Lower leg skin (tissue), 4 donors: Measurements from ENCODE around the gene CWH43. TPM values are rescaled to one million over a fixed set of nuclear protein-coding genes. Genes with fewer than 3 reads are reported as not detected.

Experiments used
- DNase-seq, 2 donors: peaks; one replicate each; pipeline ENCODE4 v3.0.0-alpha.2; 2019; ENCODE audit warnings: low spot score in 2 of 2
- H3K4me3 ChIP-seq: fragments of 200-600 bp; sonication (generic); 2 replicates; pipeline ENCODE4 v1.5.1; 2017; ENCODE audit warnings: mild to moderate bottlenecking, low read depth; ENCODE audit not compliant: poor library complexity, severe bottlenecking
- POLR2A ChIP-seq, 2 donors: fragments of 450-650 bp; IDR thresholded peaks; one replicate each; pipeline ENCODE4 v1.6.1; 2016 to 2017; ENCODE audit warnings: antibody characterized with exemption in 2 of 2, mild to moderate bottlenecking in 1 of 2, moderate library complexity in 1 of 2
- WGBS, 2 donors: methylation state at CpG; one replicate each; pipeline ENCODE4 v1.1.5; 2018; 5-methylcytosine and 5-hydroxymethylcytosine counted together
- intact Hi-C: fragments of 100-400 bp; cut with DNase I; formaldehyde crosslinking; loops from one replicate; pipeline ENCODE4 v1.15.0; 2023; ENCODE audit warnings: low total_unique reads
- total RNA-seq, 4 donors: library from RNA; depleted of rRNA; stranded (reverse); fragments of >200 nt; gene quantifications; one replicate each; pipeline ENCODE4 v1.1.0, GENCODE V29; 2016
- TF ChIP-seq, protein P1 (sequence below), 3 donors: fragments of 450-650 bp; IDR thresholded peaks; one replicate each; pipeline ENCODE4 v1.5.1; 2016; ENCODE audit warnings: antibody characterized with exemption in 3 of 3, mild to moderate bottlenecking in 3 of 3, moderate library complexity in 2 of 3

Gene CWH43
- total RNA-seq, 4 donors from 2014 or later = 37.0 to 60.3 (median 47.6) TPM

DNA sequence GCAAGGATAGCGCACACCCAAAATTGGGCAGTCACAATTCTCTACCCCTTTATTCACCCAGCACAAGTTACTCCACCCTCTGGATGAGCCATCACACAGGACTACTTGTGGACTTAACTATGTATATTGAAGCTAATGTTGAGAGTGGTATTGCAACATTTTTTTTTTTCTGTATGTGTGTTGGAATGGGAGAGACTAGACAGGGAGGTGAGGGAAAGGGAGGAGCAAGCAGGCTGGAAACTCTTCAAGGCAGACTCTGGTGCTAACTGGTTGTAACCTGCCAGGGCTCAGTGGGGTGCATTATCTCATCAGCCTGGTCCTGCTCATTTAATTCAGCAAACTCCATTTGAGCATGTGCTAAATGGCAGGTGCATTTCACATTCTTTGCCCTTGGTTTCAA is 18.4 kb upstream of the CWH43 start:
- H3K4me3 ChIP-seq = no peak overlapping the region
- 77 to 83% methylated on average over 1 of the region's 1 CpG for WGBS, 2 donors
- DNase-seq = no peak
- intact Hi-C loops = loop anchor here (10.0 kb wide), 1 partner anchor 393 kb away; no protein-coding TSS in a partner anchor
- TF ChIP-seq, protein P1, sequence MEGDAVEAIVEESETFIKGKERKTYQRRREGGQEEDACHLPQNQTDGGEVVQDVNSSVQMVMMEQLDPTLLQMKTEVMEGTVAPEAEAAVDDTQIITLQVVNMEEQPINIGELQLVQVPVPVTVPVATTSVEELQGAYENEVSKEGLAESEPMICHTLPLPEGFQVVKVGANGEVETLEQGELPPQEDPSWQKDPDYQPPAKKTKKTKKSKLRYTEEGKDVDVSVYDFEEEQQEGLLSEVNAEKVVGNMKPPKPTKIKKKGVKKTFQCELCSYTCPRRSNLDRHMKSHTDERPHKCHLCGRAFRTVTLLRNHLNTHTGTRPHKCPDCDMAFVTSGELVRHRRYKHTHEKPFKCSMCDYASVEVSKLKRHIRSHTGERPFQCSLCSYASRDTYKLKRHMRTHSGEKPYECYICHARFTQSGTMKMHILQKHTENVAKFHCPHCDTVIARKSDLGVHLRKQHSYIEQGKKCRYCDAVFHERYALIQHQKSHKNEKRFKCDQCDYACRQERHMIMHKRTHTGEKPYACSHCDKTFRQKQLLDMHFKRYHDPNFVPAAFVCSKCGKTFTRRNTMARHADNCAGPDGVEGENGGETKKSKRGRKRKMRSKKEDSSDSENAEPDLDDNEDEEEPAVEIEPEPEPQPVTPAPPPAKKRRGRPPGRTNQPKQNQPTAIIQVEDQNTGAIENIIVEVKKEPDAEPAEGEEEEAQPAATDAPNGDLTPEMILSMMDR (IDR thresholded peaks at IDR 0.05) = no peak
- TF ChIP-seq POLR2A (IDR thresholded peaks at IDR 0.05) = no peak

DNA sequence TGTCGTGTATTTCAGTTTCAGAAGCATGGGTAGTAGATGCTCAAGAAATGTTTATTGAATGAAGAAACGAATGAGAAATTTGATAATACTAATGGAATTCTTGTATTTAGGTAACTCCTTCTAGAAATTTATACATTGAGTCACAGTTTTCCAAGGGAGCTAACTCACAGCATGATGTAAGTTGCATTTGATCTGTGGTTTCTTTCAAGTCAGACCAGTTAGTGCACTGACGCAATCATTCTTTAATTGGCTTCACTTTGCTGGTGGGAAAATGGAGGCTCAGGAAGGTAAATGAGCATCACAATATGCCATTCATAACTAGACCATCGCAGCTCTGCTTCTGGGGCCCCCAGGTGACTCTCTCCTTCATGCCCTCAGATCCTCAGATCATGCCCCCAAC is 17.3 kb upstream of the CWH43 start:
- 55 to 67% methylated on average over 4 of the region's 4 CpGs for WGBS, 2 donors

DNA sequence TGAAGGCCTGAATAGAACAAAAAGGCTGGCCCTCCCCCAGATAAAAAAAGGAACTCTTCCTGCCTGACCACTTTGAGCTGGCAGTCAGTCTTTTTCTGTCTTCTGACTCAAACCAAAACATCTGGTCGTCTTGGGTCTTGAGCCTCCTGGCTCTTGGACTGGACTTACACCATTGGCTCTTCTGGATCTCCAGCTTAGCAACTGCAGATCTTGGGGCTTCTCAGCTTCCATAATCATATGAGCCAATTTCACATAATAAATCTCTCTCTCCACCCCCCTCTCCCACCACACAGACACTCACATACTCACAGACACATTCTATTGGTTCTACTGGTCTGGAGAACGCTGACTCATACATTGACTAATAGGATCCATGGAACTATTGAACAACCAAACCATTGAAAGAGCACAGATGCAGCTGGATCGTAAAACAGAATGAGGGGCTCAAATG is 15.6 kb upstream of the CWH43 start:
- H3K4me3 ChIP-seq = no peak overlapping the region
- TF ChIP-seq POLR2A (IDR thresholded peaks at IDR 0.05) = no peak
- TF ChIP-seq, protein P1 (IDR thresholded peaks at IDR 0.05) = no peak
- no peak for DNase-seq
- 48 to 69% methylated on average over 3 of the region's 3 CpGs for WGBS, 2 donors
- intact Hi-C loops = no loop called here

More for the DNA sequence above, 17.3 kb upstream of the CWH43 start:
- no peak for TF ChIP-seq POLR2A (IDR thresholded peaks at IDR 0.05)
- TF ChIP-seq, protein P1 (IDR thresholded peaks at IDR 0.05) = no peak
- intact Hi-C loops = loop anchor here (10.0 kb wide), 1 partner anchor 394 kb away; no protein-coding TSS in a partner anchor
- no peak for DNase-seq
- no peak overlapping the region for H3K4me3 ChIP-seq

DNA sequence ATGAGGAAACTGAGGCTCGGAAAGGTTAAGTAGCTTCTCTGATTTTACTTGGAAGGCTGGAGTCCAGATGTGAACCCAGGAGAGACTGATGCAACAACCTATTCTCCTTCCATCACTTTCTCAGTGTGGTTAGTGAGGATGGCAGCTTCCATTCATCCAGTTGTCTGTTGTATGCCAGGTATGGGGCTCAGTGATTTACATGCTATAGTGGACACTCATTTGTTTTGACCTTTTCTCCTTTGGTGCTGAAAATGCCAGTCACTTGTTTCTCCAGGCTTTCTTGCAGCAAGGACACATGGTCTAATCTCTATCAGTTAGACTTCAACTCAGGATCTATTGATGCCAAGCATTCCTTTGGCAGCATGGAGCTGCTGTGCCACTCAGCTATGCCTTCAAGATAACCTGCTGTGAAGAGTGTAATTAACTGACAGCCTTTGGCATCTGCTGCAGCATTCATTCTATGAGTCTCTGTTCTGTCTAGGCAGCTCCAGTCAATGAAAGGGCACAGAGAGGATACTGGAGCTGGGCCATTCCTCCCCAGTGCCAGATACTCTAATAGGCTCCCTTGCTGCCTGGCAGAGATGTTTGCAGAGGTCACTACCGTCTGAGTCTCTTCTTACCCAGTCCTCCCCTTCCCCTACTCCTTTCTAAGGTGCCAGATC is 11.0 kb upstream of the CWH43 start:
- no peak for DNase-seq
- 52 to 55% methylated on average over 2 of the region's 2 CpGs for WGBS, 2 donors
- TF ChIP-seq POLR2A (IDR thresholded peaks at IDR 0.05) = no peak
- TF ChIP-seq, protein P1 (IDR thresholded peaks at IDR 0.05) = no peak
- no peak overlapping the region for H3K4me3 ChIP-seq
- intact Hi-C loops = no loop called here

DNA sequence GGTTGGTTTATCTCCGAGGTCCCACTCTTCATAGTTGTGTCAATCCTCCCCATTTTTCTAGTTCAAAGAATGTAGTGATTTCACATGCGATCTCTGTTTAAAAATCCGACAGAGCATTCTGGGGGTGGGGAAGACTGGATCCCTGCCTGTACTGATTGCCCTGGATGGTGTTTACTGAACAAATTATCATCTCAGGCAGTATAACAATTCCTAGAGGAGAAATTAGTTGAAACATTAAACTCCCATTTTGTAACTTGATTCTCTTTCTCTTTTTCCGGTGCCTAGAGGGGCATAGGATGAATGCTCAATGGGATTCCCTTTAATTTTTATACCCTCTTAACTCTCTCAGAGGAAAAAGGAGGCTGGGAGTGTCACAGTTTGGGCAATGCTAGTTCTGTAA is 10.0 kb upstream of the CWH43 start:
- no peak for TF ChIP-seq POLR2A (IDR thresholded peaks at IDR 0.05)
- TF ChIP-seq, protein P1 (IDR thresholded peaks at IDR 0.05) = no peak
- no peak overlapping the region for H3K4me3 ChIP-seq
- DNase-seq = no peak
- WGBS, 2 donors = 79 to 84% methylated on average over 4 of the region's 4 CpGs
- intact Hi-C loops = no loop called here
